ENCODE results near the gene FBXO21.
A peak's percentile ranks its signal among the peaks of the same experiment; 100 is the strongest.
"Not testable (repeated sequence)": the region's sequence is repeated elsewhere in the genome, so short reads cannot be mapped to it uniquely, and the experiment has no call there.

FBXO21 gene

GRCh38 chr12:117105902-117106301, 84.4 kb downstream of the FBXO21 start:
- intact Hi-C loops (cut with micrococcal nuclease), result no loop called here
- Mint-ChIP-seq H3K4me1 (ENCODE audit: low read depth) (peaks cover 12% of the 10 kb centered on the region), H3K27me3 (peaks cover 1% of the 10 kb centered on the region), H3K27ac (no peak overlapping the region), H3K9me3 (no peaks in the 10 kb centered on the region), H3K36me3 (ENCODE audit: low read depth) (no peaks in the 10 kb centered on the region), H3K4me3 (no peak overlapping the region)

- H3K27ac Mint-ChIP-seq, result not testable (repeated sequence)
Observed at GRCh38 chr12:117104003-117104402, 86.3 kb downstream of the FBXO21 start.

GRCh38 chr12:117102800-117103181, 87.5 kb downstream of the FBXO21 start:
- H3K9me3 Mint-ChIP-seq, result no peaks in the 10 kb centered on the region
- H3K4me3 Mint-ChIP-seq, result no peak overlapping the region
- intact Hi-C loops (cut with micrococcal nuclease), result no loop called here
- no peaks in the 10 kb centered on the region for H3K36me3 Mint-ChIP-seq (ENCODE audit: low read depth)
- no peak overlapping the region for H3K27ac Mint-ChIP-seq
- H3K4me1 Mint-ChIP-seq (ENCODE audit: low read depth), result peaks cover 35% of the 10 kb centered on the region
- peaks cover 16% of the 10 kb centered on the region for H3K27me3 Mint-ChIP-seq

More at GRCh38 chr12:117104003-117104402, 86.3 kb downstream of the FBXO21 start:
- H3K4me3 Mint-ChIP-seq; intact Hi-C loops (cut with micrococcal nuclease); H3K9me3 Mint-ChIP-seq; H3K36me3 Mint-ChIP-seq (ENCODE audit: low read depth); H3K27me3 Mint-ChIP-seq: not testable (repeated sequence)
- peaks cover 25% of the 10 kb centered on the region for H3K4me1 Mint-ChIP-seq (ENCODE audit: low read depth)

GRCh38 chr12:117101953-117102799, 88.1 kb downstream of the FBXO21 start:
- H3K4me1 Mint-ChIP-seq (ENCODE audit: low read depth), result peaks cover 41% of the 10 kb centered on the region
- H3K36me3 Mint-ChIP-seq (ENCODE audit: low read depth), result no peaks in the 10 kb centered on the region
- H3K9me3 Mint-ChIP-seq, result no peaks in the 10 kb centered on the region
- H3K27ac Mint-ChIP-seq, result no peak overlapping the region
- H3K27me3 Mint-ChIP-seq, result peaks cover 16% of the 10 kb centered on the region
- no peak overlapping the region for H3K4me3 Mint-ChIP-seq
- intact Hi-C loops (cut with micrococcal nuclease), result no loop called here

- Mint-ChIP-seq H3K4me3 (no peak overlapping the region), H3K27ac (no peak overlapping the region), H3K36me3 (ENCODE audit: low read depth) (no peaks in the 10 kb centered on the region), H3K4me1 (ENCODE audit: low read depth) (peaks cover 46% of the 10 kb centered on the region), H3K9me3 (no peaks in the 10 kb centered on the region), H3K27me3 (peaks cover 16% of the 10 kb centered on the region)
- intact Hi-C loops (cut with micrococcal nuclease), result no loop called here
Observed at GRCh38 chr12:117100851-117101673, 89.2 kb downstream of the FBXO21 start.

- Mint-ChIP-seq H3K9me3 (no peaks in the 10 kb centered on the region), H3K27me3 (peaks cover 16% of the 10 kb centered on the region), H3K4me1 (ENCODE audit: low read depth) (peaks cover 46% of the 10 kb centered on the region), H3K36me3 (ENCODE audit: low read depth) (no peaks in the 10 kb centered on the region), H3K27ac (no peak overlapping the region), H3K4me3 (no peak overlapping the region)
- intact Hi-C loops (cut with micrococcal nuclease), result no loop called here
Observed at GRCh38 chr12:117100251-117100650, 90.0 kb downstream of the FBXO21 start.

- intact Hi-C loops (cut with micrococcal nuclease), result loop anchor here (5.0 kb wide), 1 partner anchor 36 kb away; no protein-coding TSS in a partner anchor
- Mint-ChIP-seq H3K4me1 (ENCODE audit: low read depth) (peaks cover 46% of the 10 kb centered on the region), H3K27me3 (peaks cover 16% of the 10 kb centered on the region), H3K36me3 (ENCODE audit: low read depth) (peaks cover 5% of the 10 kb centered on the region), H3K27ac (no peak overlapping the region), H3K4me3 (peak overlapping the region; percentile 76), H3K9me3 (no peaks in the 10 kb centered on the region)
Observed at GRCh38 chr12:117098361-117099217, 91.7 kb downstream of the FBXO21 start.

GRCh38 chr12:117098024-117098360, 92.3 kb downstream of the FBXO21 start:
- H3K4me3 Mint-ChIP-seq, result peak overlapping the region; percentile 76
- intact Hi-C loops (cut with micrococcal nuclease), result loop anchor here (5.0 kb wide), 1 partner anchor 36 kb away; no protein-coding TSS in a partner anchor
- no peak overlapping the region for H3K27ac Mint-ChIP-seq
- no peaks in the 10 kb centered on the region for H3K9me3 Mint-ChIP-seq
- peaks cover 46% of the 10 kb centered on the region for H3K4me1 Mint-ChIP-seq (ENCODE audit: low read depth)
- peaks cover 11% of the 10 kb centered on the region for H3K36me3 Mint-ChIP-seq (ENCODE audit: low read depth)
- H3K27me3 Mint-ChIP-seq, result peaks cover 16% of the 10 kb centered on the region

- peaks cover 46% of the 10 kb centered on the region for H3K4me1 Mint-ChIP-seq (ENCODE audit: low read depth)
- peaks cover 11% of the 10 kb centered on the region for H3K36me3 Mint-ChIP-seq (ENCODE audit: low read depth)
- H3K27ac Mint-ChIP-seq, result no peak overlapping the region
- intact Hi-C loops (cut with micrococcal nuclease), result loop anchor here (5.0 kb wide), 1 partner anchor 35 kb away; no protein-coding TSS in a partner anchor
- H3K9me3 Mint-ChIP-seq, result no peaks in the 10 kb centered on the region
- H3K4me3 Mint-ChIP-seq, result no peak overlapping the region
- peaks cover 16% of the 10 kb centered on the region for H3K27me3 Mint-ChIP-seq
Observed at GRCh38 chr12:117097159-117097558, 93.1 kb downstream of the FBXO21 start.

- no peaks in the 10 kb centered on the region for H3K9me3 Mint-ChIP-seq
- peaks cover 14% of the 10 kb centered on the region for H3K27me3 Mint-ChIP-seq
- peaks cover 11% of the 10 kb centered on the region for H3K36me3 Mint-ChIP-seq (ENCODE audit: low read depth)
- no peak overlapping the region for H3K27ac Mint-ChIP-seq
- peaks cover 41% of the 10 kb centered on the region for H3K4me1 Mint-ChIP-seq (ENCODE audit: low read depth)
- intact Hi-C loops (cut with micrococcal nuclease), result loop anchor here (5.0 kb wide), 1 partner anchor 34 kb away; no protein-coding TSS in a partner anchor
- H3K4me3 Mint-ChIP-seq, result no peak overlapping the region
Observed at GRCh38 chr12:117096501-117097042, 93.7 kb downstream of the FBXO21 start.

- peaks cover 11% of the 10 kb centered on the region for H3K27me3 Mint-ChIP-seq
- peaks cover 29% of the 10 kb centered on the region for H3K4me1 Mint-ChIP-seq (ENCODE audit: low read depth)
- H3K4me3 Mint-ChIP-seq, H3K27ac Mint-ChIP-seq, H3K9me3 Mint-ChIP-seq: not testable (repeated sequence)
- intact Hi-C loops (cut with micrococcal nuclease), result loop anchor here (5.0 kb wide), 1 partner anchor 33 kb away; no protein-coding TSS in a partner anchor
- peaks cover 11% of the 10 kb centered on the region for H3K36me3 Mint-ChIP-seq (ENCODE audit: low read depth)
Observed at GRCh38 chr12:117095191-117095590, 95.1 kb downstream of the FBXO21 start.

- peaks cover 8% of the 10 kb centered on the region for H3K27me3 Mint-ChIP-seq
- no peak overlapping the region for H3K27ac Mint-ChIP-seq
- peaks cover 21% of the 10 kb centered on the region for H3K4me1 Mint-ChIP-seq (ENCODE audit: low read depth)
- H3K4me3 Mint-ChIP-seq, result no peak overlapping the region
- peaks cover 9% of the 10 kb centered on the region for H3K9me3 Mint-ChIP-seq
- intact Hi-C loops (cut with micrococcal nuclease), result no loop called here
- peaks cover 18% of the 10 kb centered on the region for H3K36me3 Mint-ChIP-seq (ENCODE audit: low read depth)
Observed at GRCh38 chr12:117093918-117094630, 96.2 kb downstream of the FBXO21 start.

GRCh38 chr12:117093431-117093830, 96.8 kb downstream of the FBXO21 start:
- H3K27ac Mint-ChIP-seq, result no peak overlapping the region
- H3K4me3 Mint-ChIP-seq, result no peak overlapping the region

More at GRCh38 chr12:117093431-117093830, 96.8 kb downstream of the FBXO21 start:
- Mint-ChIP-seq H3K9me3 (peaks cover 12% of the 10 kb centered on the region), H3K4me1 (ENCODE audit: low read depth) (peaks cover 18% of the 10 kb centered on the region), H3K36me3 (ENCODE audit: low read depth) (peaks cover 18% of the 10 kb centered on the region), H3K27me3 (peaks cover 6% of the 10 kb centered on the region)
- intact Hi-C loops (cut with micrococcal nuclease), result no loop called here

Data from dendritic cell treated with granulocyte-macrophage colony-stimulating factor and Interleukin-4, amounts not matched to agents 40 ng/mL and 50 ng/mL, for 4 days (primary cell).